HCT116 (cell line): ENCODE measurements around the gene HOXB13. TPM values are rescaled to one million over a fixed set of nuclear protein-coding genes. Genes with fewer than 3 reads are reported as not detected.

Source experiments
- ATAC-seq: fragments of 200-7000 bp; cut with Tn5 transposase; 2 replicates; pipeline ENCODE4 v1.9.1; 2020; ENCODE audit warnings: mild to moderate bottlenecking, moderate library complexity
- BruUV-seq: library from RNA; stranded (reverse); fragments of 400-500 nt; replicated peaks from 2 replicates; lab custom pipeline; 2021; lab: Mats Ljungman, UMichigan
- CTCF ChIA-PET: fragments of 300-600 bp; sonication (Branson Sonifier 250); formaldehyde crosslinking; loops from one replicate; lab custom pipeline; 2021; ENCODE audit warnings: antibody characterized with exemption; lab: Charles Lee
- POLR2A ChIA-PET: fragments of 300-600, 350-600 bp; sonication (Branson Sonifier 250); formaldehyde crosslinking; loops from one replicate; lab custom pipeline; 2021; ENCODE audit warnings: antibody characterized with exemption; lab: Charles Lee
- RAD21 ChIA-PET, 2 experiments: fragments of 300-600 bp; sonication (Branson Sonifier 250); formaldehyde crosslinking; loops; one replicate each; lab custom pipeline; 2023; ENCODE audit warnings: low total read pairs in 2 of 2; ENCODE audit not compliant: uncharacterized antibody in 2 of 2, unreplicated experiment in 2 of 2, low non-redundant PET in 1 of 2; lab: Charles Lee
- DNase-seq: peaks from one replicate; pipeline ENCODE4 v3.0.0-alpha.2; 2010; ENCODE audit warnings: low read depth, low spot score
- H2AFZ ChIP-seq: fragments of 200-600 bp; shearing (Covaris generic), sonication (generic); 2 replicates; pipeline ENCODE4 v1.6.1; 2017; ENCODE audit warnings: low read depth, mixed run types, mixed read lengths, antibody characterized with exemption, low read length; ENCODE audit not compliant: poor library complexity, severe bottlenecking
- H3K27ac ChIP-seq: 2 replicates; pipeline ENCODE4 v1.5.1; 2012; ENCODE audit warnings: low read depth, low read length
- H3K27me3 ChIP-seq: fragments of 200-600 bp; sonication (generic); 2 replicates; pipeline ENCODE4 v1.6.1; 2016; ENCODE audit warnings: mixed run types, low read length, mixed read lengths; ENCODE audit not compliant: insufficient read depth
- H3K36me3 ChIP-seq, 2 experiments: fragments of 200-500 bp in 1 of 2; fragments of 200-600 bp in 1 of 2; sonication (Bioruptor generic) in 1 of 2; sonication (generic) in 1 of 2; 2 replicates each; pipeline versions ENCODE4 v1.5.1 to v1.6.1; 2014 to 2016; ENCODE audit warnings: low read length in 2 of 2, inconsistent platforms in 1 of 2, mixed read lengths in 1 of 2, mixed run types in 1 of 2; ENCODE audit not compliant: insufficient read depth in 2 of 2, control insufficient read depth in 1 of 2
- H3K4me1 ChIP-seq, 2 experiments: fragments of 200-600 bp in 1 of 2; sonication (generic) in 1 of 2; 2 replicates each; pipeline versions ENCODE4 v1.5.1 to v1.6.1; 2012 to 2017; ENCODE audit warnings: low read length in 2 of 2, inconsistent platforms in 1 of 2, mild to moderate bottlenecking in 1 of 2, mixed read lengths in 1 of 2, mixed run types in 1 of 2, moderate library complexity in 1 of 2; ENCODE audit not compliant: insufficient read depth in 2 of 2, control insufficient read depth in 1 of 2
- H3K4me2 ChIP-seq: fragments of 200-600 bp; sonication (generic); 2 replicates; pipeline ENCODE4 v1.6.1; 2017; ENCODE audit warnings: mixed run types, low read length, mixed read lengths
- H3K4me3 ChIP-seq, 2 experiments: fragments of 200-600 bp in 1 of 2; sonication (generic) in 1 of 2; replicated peaks in 1 of 2; 2 replicates each; pipeline ENCODE4 v1.5.1; 2011 to 2016; ENCODE audit warnings: low read length in 2 of 2, control low read depth in 1 of 2, low read depth in 1 of 2, mild to moderate bottlenecking in 1 of 2, mixed read lengths in 1 of 2, mixed run types in 1 of 2
- H3K79me2 ChIP-seq: fragments of 200-600 bp; sonication (generic); 2 replicates; pipeline ENCODE4 v1.6.1; 2017; ENCODE audit warnings: mild to moderate bottlenecking, mixed run types, low read length, moderate library complexity, mixed read lengths; ENCODE audit not compliant: insufficient read depth
- H3K9ac ChIP-seq: fragments of 200-600 bp; sonication (generic); 2 replicates; pipeline ENCODE4 v1.6.1; 2016; ENCODE audit warnings: low read length, mixed read lengths
- H3K9me2 ChIP-seq: fragments of 200-600 bp; sonication (generic), shearing (Covaris generic); 2 replicates; pipeline ENCODE4 v1.6.1; 2017; ENCODE audit warnings: mixed run types, mild to moderate bottlenecking, moderate library complexity; ENCODE audit not compliant: insufficient read depth
- H3K9me3 ChIP-seq, 2 experiments: fragments of 200-500 bp in 1 of 2; fragments of 200-600 bp in 1 of 2; sonication (Bioruptor generic) in 1 of 2; sonication (generic) in 1 of 2; 2 replicates each; pipeline ENCODE4 v1.6.1; 2014 to 2017; ENCODE audit warnings: low read length in 2 of 2, mixed read lengths in 2 of 2, inconsistent platforms in 1 of 2, low read depth in 1 of 2, mild to moderate bottlenecking in 1 of 2, mixed run types in 1 of 2, moderate library complexity in 1 of 2; ENCODE audit not compliant: control insufficient read depth in 1 of 2, insufficient read depth in 1 of 2
- H4K20me1 ChIP-seq: fragments of 200-600 bp; sonication (generic), shearing (Covaris generic); 2 replicates; pipeline ENCODE4 v1.6.1; 2017; ENCODE audit warnings: mixed run types, mild to moderate bottlenecking, moderate library complexity; ENCODE audit not compliant: insufficient read depth
- ATF3 ChIP-seq: IDR thresholded peaks from 2 replicates; pipeline ENCODE4 v1.6.1; 2012
- CBX3 ChIP-seq: IDR thresholded peaks from 2 replicates; pipeline ENCODE4 v1.6.1; 2012; ENCODE audit warnings: low read depth
- CEBPB ChIP-seq: IDR thresholded peaks from 2 replicates; pipeline ENCODE4 v1.6.1; 2012; ENCODE audit warnings: low read depth
- CTCF ChIP-seq, 3 experiments: fragments of 200-600 bp in 1 of 3; sonication (generic) in 1 of 3; IDR thresholded peaks in 2 of 3; conservative IDR thresholded peaks in 1 of 3; 2 replicates each; pipeline ENCODE4 v1.5.1; 2012 to 2017; ENCODE audit warnings: low read depth in 2 of 3, low read length in 2 of 3, antibody characterized with exemption in 1 of 3, borderline replicate concordance in 1 of 3, control low read depth in 1 of 3, mild to moderate bottlenecking in 1 of 3, mixed read lengths in 1 of 3, mixed run types in 1 of 3, moderate library complexity in 1 of 3; ENCODE audit not compliant: insufficient read depth in 1 of 3
- EGR1 ChIP-seq: IDR thresholded peaks from 2 replicates; pipeline ENCODE4 v1.6.1; 2012; ENCODE audit warnings: low read depth
- ELF1 ChIP-seq: IDR thresholded peaks from 2 replicates; pipeline ENCODE4 v1.6.1; 2012; ENCODE audit warnings: low read depth, borderline replicate concordance
- EZH2 ChIP-seq: fragments of 200-600 bp; sonication (generic); IDR thresholded peaks from 2 replicates; pipeline ENCODE4 v1.6.1; 2017; ENCODE audit warnings: antibody characterized with exemption, mixed run types
- EZH2phosphoT487 ChIP-seq: fragments of 200-600 bp; IDR thresholded peaks from 2 replicates; pipeline ENCODE4 v1.6.1; 2018; ENCODE audit warnings: antibody characterized with exemption, borderline replicate concordance
- FOSL1 ChIP-seq: IDR thresholded peaks from 2 replicates; pipeline ENCODE4 v1.6.1; 2012; ENCODE audit warnings: low read depth
- JUND ChIP-seq: IDR thresholded peaks from 2 replicates; pipeline ENCODE4 v1.6.1; 2012
- MAX ChIP-seq: IDR thresholded peaks from 2 replicates; pipeline ENCODE4 v1.6.1; 2012
- POLR2AphosphoS5 ChIP-seq: IDR thresholded peaks from 2 replicates; pipeline ENCODE4 v1.6.1; 2011; ENCODE audit warnings: mild to moderate bottlenecking, low read depth, low read length, moderate library complexity
- RAD21 ChIP-seq: IDR thresholded peaks from 2 replicates; pipeline ENCODE4 v1.6.1; 2012; ENCODE audit warnings: low read depth, mild to moderate bottlenecking
- REST ChIP-seq: IDR thresholded peaks from 2 replicates; pipeline ENCODE4 v1.6.1; 2012; ENCODE audit warnings: low read depth
- SP1 ChIP-seq: IDR thresholded peaks from 2 replicates; pipeline ENCODE4 v1.6.1; 2012; ENCODE audit warnings: low read depth
- TCF7L2 ChIP-seq: IDR thresholded peaks from 2 replicates; pipeline ENCODE4 v1.7.0; 2011; ENCODE audit warnings: borderline replicate concordance, inconsistent platforms; ENCODE audit not compliant: insufficient read depth, insufficient read length; ENCODE audit errors: extremely low read depth
- YY1 ChIP-seq: IDR thresholded peaks from 2 replicates; pipeline ENCODE4 v1.6.1; 2011; ENCODE audit warnings: low read length, low read depth, moderate library complexity, mild to moderate bottlenecking; ENCODE audit not compliant: insufficient replicate concordance; ENCODE audit errors: extremely low read depth
- ZBTB33 ChIP-seq: IDR thresholded peaks from 2 replicates; pipeline ENCODE4 v1.6.1; 2011; ENCODE audit warnings: mild to moderate bottlenecking, low read length, moderate library complexity; ENCODE audit not compliant: insufficient replicate concordance; ENCODE audit errors: extremely low read depth
- ZFX ChIP-seq: fragments of 450-650 bp; IDR thresholded peaks from 2 replicates; pipeline ENCODE4 v1.6.1; 2017
- ZNF274 ChIP-seq: fragments of 200-500 bp; sonication (Bioruptor generic); IDR thresholded peaks from 2 replicates; pipeline ENCODE4 v1.6.1; 2014; ENCODE audit warnings: mild to moderate bottlenecking, low read depth, low read length, inconsistent platforms
- intact Hi-C: fragments of 100-400 bp; cut with micrococcal nuclease; formaldehyde crosslinking; loops from 2 replicates; pipeline ENCODE4 v1.10.0; 2022
- total RNA-seq: library from RNA; stranded (reverse); gene quantifications from one replicate; pipeline ENCODE4 v1.2.1, GENCODE V29; 2021; ENCODE audit not compliant: unreplicated experiment

Gene HOXB13
- total RNA-seq, 1 experiment from 2014 or later = 7.8 TPM

- Histone ChIP-seq H3K9ac (no peak overlapping the region), H4K20me1 (no peaks in the 10 kb centered on the region), H3K27ac (no peak overlapping the region), H3K4me3 (no peak overlapping the region), H3K9me3 (no peaks in the 10 kb centered on the region), H3K4me1 (no peaks in the 10 kb centered on the region), H3K27me3 (no peaks in the 10 kb centered on the region), H3K36me3 (no peaks in the 10 kb centered on the region), H3K9me2 (no peaks in the 10 kb centered on the region), H2AFZ (no peak overlapping the region), H3K79me2 (no peaks in the 10 kb centered on the region), H3K4me2 (no peak overlapping the region)
- RAD21 ChIA-PET = no interaction called here
- ATAC-seq (no peak), DNase-seq (no peak)
- BruUV-seq = no TSS peak
- POLR2A ChIA-PET = no interaction called here
- intact Hi-C loops = no loop called here
- TF ChIP-seq ZBTB33 (no peak), CBX3 (no peak), EZH2 (no peak), EGR1 (no peak), ZNF274 (no peak), FOSL1 (no peak), YY1 (no peak), POLR2AphosphoS5 (no peak), ATF3 (no peak), SP1 (no peak), ELF1 (no peak), JUND (no peak), CTCF (IDR thresholded peaks at IDR 0.05 in 2 of 3, conservative IDR thresholded peaks at IDR 0.05 in 1 of 3; ENCODE audit: borderline replicate concordance in 1 of 3, insufficient read depth in 1 of 3, low read depth in 2 of 3, low read length in 2 of 3) (no peak), CEBPB (no peak), REST (no peak), EZH2phosphoT487 (no peak), TCF7L2 (no peak), RAD21 (no peak), ZFX (no peak), MAX (no peak)
- CTCF ChIA-PET = interaction anchor here (1.2 to 1.7 kb wide), 3 partner anchors 13 to 187 kb away, joined by 3 to 6 read pairs (median 4); no protein-coding TSS in a partner anchor
Observed at GRCh38 chr17:48692049-48692448, 36.5 kb downstream of the HOXB13 start.
